GM21619 (cell line): ENCODE results near the gene TMEM38A.
"Not testable (repeated sequence)": the region's sequence is repeated elsewhere in the genome, so short reads cannot be mapped to it uniquely, and the experiment has no call there.

ENCODE experiments used
- ATAC-seq: cut with Tn5 transposase; IDR thresholded peaks from one replicate; pipeline ENCODE4 v1.9.1; 2021; ENCODE audit not compliant: unreplicated experiment

The TMEM38A gene

GRCh38 chr19:16637535-16637934 lies 23.4 kb upstream of the TMEM38A start:
- ATAC-seq = no peak

- ATAC-seq = no peak
Observed at GRCh38 chr19:16638666-16639065, 22.3 kb upstream of the TMEM38A start.

DNA sequence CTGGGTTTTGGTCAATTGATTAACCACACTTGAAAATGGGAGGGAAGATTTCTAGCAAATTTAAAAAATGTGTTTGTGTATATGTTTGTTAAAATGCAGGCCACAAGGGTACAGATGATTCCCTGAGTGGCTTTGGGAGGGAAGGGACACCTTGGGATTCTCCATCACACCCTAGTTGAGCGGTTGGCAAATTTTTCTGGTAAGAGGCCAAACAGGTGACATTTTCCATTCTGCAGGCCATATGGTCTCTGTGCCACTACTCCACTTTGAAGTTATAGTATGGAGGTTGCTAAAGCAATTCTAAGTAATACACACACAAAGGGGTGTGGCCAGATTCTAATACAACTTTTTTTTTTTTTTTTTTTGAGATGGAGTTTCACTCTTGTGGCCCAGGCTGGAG lies 20.0 kb upstream of the TMEM38A start:
- no peak for ATAC-seq

DNA sequence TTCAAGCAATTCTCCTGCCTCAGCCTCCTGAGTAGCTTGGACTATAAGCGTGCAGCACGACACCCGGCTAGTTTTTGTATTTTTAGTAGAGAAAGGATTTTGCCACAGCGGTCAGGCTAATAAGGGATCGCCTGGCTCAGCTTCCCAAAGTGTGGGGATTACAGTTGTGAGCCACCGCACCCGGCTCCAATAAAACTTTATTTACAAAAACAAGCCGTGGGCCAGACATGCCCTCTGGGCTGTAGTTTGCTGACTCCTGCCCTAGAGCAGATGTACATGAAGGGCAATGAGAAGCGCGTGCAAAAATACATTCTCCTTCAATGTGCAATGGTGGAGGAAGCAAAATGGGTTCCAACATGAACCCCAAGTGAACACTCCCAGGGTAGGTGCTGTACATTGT lies 19.2 kb upstream of the TMEM38A start:
- ATAC-seq = no peak

DNA sequence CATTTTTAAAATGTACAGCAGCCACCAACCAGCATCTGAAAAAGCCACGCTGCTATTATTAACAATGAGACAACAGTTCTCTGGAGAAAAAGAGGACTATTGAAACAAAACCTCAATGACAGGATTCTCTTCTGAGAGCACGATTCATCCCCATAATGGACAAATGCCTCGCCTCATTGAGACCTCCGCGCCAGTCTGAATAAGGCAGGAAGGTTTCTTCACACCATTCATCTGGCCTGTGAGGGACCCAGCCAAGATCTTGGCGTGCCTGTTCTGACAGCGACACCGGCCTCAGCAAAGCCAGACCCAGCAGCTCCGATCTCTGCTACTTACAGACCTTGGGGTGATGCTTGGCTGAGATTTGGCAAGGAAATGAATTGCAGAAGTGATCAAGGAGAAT lies 15.8 kb upstream of the TMEM38A start:
- no peak for ATAC-seq

GRCh38 chr19:16649734-16650133 lies 11.2 kb upstream of the TMEM38A start:
- no peak for ATAC-seq

- no peak for ATAC-seq
Observed at GRCh38 chr19:16650821-16651220, 10.1 kb upstream of the TMEM38A start.

DNA sequence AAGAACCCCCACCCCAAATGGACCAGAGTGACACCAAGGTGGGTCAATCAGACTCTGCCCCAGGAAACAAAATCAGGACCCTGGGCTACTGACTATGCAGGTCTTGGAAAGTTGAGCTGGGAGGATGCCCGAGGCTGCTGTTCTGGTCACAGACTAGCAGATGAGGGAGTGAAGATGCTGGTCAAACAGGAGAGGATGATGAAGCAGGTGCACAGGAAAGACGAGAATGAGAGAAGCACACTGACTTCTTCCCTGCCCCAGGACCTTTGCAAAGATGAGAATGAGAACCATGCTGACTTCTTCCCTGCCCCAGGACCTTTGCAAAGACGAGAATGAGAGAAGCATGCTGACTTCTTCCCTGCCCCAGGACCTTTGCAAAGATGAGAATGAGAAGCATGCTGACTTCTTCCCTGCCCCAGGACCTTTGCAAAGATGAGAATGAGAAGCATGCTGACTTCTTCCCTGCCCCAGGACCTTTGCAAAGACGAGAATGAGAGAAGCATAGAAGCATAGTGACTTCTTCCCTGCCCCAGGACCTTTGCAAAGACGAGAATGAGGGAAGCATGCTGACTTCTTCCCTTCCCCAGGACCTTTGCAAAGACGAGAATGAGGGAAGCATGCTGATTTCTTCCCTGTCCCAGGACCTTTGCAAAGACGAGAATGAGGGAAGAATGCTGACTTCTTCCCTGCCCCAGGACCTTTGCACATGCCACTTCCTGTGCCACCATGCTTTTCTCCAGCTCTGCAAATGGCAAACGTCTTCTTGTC lies 9.3 kb upstream of the TMEM38A start:
- not testable (repeated sequence) for ATAC-seq

DNA sequence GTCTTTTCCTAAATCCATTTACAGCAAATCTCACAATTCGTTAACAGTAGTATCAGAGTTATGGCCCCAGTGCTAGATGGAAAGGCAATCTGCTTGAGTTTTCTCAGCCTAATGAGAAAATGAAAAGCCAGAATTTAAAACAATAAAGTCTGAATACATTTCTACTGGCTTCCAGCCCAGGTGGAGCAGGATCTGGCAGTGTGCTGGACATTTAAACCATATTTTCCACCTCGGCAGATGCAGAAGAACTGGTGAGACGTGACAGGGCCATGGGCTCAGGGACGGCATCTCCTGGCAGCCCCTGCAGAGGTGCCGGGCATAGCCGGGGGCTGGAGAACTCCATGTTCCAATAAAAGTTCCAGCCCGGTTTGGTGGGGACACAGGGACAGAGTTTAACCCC lies 8.1 kb upstream of the TMEM38A start:
- ATAC-seq = no peak

DNA sequence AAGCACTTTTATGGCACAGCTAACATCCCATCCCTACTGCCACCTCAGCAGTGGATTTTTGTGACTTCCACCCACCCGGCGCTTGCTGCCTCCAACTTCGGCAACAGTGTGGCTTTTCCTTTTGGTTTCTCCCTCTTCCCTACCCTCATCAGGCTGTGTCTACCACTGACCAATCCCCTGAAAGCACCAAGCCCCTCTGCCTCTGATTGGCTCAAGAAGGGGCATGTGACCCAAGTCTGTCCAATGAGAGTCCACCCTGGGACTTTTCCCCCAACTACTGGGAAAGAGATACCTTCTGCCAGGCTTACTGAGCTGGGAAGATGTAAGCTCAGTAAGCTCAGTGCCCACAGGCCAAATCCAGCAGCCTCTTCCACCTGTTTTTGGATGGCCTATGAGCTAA lies 6.8 kb upstream of the TMEM38A start:
- ATAC-seq = no peak

DNA sequence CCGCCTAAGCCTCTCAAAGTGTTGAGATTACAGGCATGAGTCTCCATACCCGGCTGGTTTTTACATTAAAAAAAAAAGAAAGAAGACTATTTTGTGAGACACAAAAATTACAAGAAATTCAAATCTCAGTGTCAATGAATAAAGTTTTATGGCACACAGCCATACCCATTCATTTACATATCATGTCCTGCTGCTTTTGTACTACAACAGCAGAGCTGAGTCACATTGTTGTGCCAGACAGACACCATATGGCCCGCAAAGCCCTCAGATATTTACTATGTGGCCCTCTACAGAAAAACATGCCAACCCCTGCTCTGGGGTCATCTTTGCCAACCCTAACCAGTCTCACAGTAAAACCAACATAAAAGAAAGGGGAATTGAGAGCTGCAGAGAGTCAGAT lies 6.3 kb upstream of the TMEM38A start:
- no peak for ATAC-seq

DNA sequence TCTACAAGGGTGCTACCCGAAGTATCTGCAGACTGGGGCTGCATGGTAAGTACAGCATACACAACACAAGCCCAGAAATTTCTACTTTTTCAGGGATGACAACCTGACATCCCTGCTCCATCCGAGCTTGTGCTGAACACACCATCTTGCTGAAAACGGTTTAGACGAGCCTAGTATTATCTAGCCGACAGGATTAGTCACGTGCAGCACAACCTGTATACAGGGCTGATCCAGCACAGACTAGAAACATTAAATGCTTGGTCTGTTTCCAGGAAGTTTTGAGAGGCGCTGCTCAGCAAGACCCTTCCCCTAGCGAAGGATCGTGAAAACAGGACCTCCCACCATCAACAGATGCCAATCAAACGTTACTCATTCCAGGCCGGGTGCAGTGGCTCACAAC lies 5.2 kb upstream of the TMEM38A start:
- no peak for ATAC-seq

GRCh38 chr19:16657384-16657783 lies 3.6 kb upstream of the TMEM38A start:
- no peak for ATAC-seq

DNA sequence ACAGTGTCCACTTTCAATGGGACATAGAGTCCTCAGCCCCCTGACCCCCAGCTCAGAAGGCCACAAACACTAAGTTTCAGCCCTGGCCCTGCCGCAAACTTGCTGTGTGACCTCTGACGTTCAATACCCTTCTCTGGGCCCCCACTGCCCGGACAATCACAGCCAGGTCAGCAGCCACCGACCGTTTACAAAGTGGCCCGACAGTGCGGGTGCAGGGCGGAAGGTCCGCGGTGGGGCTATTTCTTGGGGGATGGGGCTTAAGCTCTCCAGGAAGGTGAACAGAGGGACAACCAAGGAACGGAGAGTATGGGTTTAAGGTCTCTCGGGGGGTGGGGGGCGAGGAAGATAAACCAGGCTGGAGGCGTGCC lies 1.5 kb upstream of the TMEM38A start:
- ATAC-seq = no peak

GRCh38 chr19:16659832-16660708 lies 869 bp upstream of the TMEM38A start, which contains the start of gene SMIM7:
Gene SMIM7 (minus strand): TSS chr19:16660144. CDS start chr19:16660110, 34 bp downstream.
- ATAC-seq = peak; percentile 82

DNA sequence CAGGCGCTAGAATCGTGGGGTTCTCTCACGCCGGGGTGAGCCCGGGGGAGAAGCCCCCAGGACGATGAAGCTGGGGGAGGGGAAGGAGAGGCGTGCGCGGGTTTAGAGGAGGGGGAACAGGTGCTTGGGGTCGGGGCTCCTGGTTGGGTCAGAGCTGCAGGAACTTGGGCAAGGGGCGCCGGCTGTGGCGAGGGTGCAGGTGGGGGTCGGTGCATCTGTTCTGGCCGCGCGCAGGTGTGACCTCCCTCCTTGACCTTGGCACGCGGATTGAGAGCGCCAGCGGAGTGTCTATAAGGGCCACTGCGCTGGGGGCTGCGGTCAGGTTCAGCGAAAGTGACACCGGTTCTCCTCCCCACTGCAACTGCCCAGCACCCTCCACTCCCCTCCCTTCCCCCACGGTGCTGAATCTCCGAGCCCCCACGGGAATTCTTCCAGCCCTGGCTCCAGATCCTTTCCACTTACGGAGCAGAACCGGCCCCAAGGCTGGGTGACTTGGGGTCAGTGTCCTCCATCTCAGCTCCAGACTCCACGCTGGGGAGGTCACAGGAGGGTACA lies 618 bp downstream of the TMEM38A start:
- no peak for ATAC-seq

GRCh38 chr19:16668176-16668575 lies 7.2 kb downstream of the TMEM38A start:
- ATAC-seq = no peak

- not testable (repeated sequence) for ATAC-seq
Observed at GRCh38 chr19:16668702-16669101, 7.8 kb downstream of the TMEM38A start.

GRCh38 chr19:16670291-16670690 lies 9.4 kb downstream of the TMEM38A start:
- ATAC-seq = no peak

GRCh38 chr19:16671652-16672274 lies 10.8 kb downstream of the TMEM38A start:
- no peak for ATAC-seq

- no peak for ATAC-seq
Observed at GRCh38 chr19:16673231-16673630, 12.3 kb downstream of the TMEM38A start.
